Activated T-helper 1 cell treated with Interleukin-2 at 50 U/mL for 16 hours (primary cell): ENCODE measurements around the gene FAT1.

Source experiments
- DNase-seq: peaks from one replicate; pipeline ENCODE4 v3.0.0-alpha.2; 2020; ENCODE audit warnings: low read depth

Gene FAT1

GRCh38 chr4:186569533-186570192 is 154.0 kb downstream of the FAT1 start:
- no peak for DNase-seq

DNA sequence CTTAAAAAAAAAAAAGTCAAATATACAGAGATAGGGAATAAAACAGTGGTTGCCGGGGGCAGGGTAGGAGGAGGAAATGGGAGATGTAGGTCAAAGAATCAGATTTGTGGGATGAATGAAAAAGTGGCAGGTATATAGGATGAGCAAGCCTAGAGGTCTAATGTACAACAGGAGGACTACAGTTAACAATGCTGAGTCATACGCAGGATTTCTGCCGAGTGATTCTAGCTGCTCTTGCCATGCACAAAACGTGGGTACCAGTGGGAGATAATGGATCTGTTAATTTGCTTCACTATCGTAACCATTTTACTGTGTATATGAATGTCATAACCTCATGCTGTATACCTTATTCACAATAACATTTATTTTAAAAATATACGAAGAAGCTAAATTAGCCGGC is 157.6 kb downstream of the FAT1 start:
- DNase-seq = no peak

- no peak for DNase-seq
These were observed 159.9 kb downstream of the FAT1 start for GRCh38 chr4:186563761-186564160.

DNA sequence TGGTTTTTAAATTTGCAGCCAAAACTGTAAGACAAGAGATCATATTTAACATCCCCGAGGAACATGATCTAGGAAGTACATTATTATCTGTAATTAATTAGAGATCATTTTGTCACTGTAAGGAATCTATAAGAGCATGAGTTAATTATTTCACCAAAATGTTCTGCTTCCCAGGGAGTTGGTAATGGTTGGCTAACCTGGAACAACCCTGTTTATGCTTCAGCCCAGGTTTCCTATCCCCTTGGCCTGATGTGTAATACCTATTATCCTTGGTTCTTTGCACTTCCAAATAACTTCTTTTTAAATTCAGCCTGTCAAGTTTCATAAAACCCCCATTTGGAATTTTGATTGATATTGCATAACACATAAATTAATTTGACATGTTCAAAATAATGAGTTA is 161.9 kb downstream of the FAT1 start:
- no peak for DNase-seq

- no peak for DNase-seq
These were observed 163.0 kb downstream of the FAT1 start for GRCh38 chr4:186560647-186561046.

DNA sequence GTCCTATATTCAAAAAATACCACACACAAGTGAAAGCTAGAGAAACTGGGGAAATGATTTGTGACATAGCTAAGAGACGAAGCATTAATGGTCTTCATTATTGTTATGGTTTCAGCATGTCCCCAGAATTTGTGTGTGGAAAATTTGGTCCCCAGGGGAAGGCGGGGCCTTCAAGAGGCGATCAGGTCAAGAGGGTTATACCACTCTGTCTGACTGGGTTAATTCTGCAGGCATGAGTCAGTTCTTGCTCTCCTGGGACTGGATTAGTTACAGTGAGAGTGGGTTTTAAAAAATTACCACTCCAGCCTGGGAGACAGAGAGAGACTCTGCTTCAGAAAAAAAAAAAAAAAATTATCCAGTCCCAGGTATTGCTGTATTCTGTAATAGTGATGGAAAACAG is 166.2 kb downstream of the FAT1 start:
- DNase-seq = no peak

DNA sequence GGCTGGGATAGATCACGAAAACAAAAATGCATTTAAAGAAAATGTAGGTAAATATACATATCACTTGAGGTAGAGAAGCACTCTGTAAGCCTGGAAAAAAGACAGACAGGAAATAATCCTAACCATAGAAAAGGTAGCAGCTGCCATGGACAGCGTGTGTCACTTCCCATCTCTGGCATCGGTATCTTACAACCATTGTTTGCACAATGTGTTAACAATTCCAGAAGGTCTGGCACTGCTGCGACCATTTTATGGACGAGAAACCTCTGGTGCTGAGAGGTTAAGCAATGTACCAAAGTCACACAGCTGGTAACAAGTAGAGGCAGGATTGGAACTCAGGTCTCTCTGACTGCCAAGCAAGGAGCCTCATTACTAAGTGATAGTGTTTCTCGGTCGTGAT is 166.6 kb downstream of the FAT1 start:
- DNase-seq = no peak

- DNase-seq = no peak
These were observed 168.5 kb downstream of the FAT1 start, which contains the start of gene MTNR1A for GRCh38 chr4:186554914-186555827. Gene MTNR1A, minus strand, starts transcription at chr4:186555567. Its CDS starts 202 bp downstream, at chr4:186555365.

- DNase-seq = no peak
These were observed 169.1 kb downstream of the FAT1 start for GRCh38 chr4:186554539-186554913.

GRCh38 chr4:186553717-186554116 is 169.9 kb downstream of the FAT1 start:
- no peak for DNase-seq

GRCh38 chr4:186551849-186552248 is 171.8 kb downstream of the FAT1 start:
- DNase-seq = no peak

GRCh38 chr4:186545436-186545835 is 178.2 kb downstream of the FAT1 start:
- no peak for DNase-seq

DNA sequence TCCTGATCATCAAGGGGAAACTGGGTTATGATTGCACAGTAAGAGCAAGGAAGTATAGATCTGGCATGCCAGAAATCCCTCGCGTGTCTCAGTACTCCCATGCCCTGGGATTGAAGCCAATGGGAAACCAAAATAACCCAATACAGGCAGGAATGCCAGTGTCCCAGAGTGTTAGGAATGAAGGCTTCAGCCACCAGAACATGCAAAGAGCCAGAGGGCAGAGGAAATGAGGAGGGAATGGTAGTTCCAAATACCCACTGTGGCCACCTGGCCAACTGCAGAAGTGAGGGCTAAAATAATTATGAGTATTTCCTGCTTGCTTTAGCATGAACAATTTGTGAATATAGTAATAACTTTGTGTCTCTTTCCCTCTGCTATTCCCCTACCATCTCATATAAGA is 180.4 kb downstream of the FAT1 start:
- DNase-seq = no peak

DNA sequence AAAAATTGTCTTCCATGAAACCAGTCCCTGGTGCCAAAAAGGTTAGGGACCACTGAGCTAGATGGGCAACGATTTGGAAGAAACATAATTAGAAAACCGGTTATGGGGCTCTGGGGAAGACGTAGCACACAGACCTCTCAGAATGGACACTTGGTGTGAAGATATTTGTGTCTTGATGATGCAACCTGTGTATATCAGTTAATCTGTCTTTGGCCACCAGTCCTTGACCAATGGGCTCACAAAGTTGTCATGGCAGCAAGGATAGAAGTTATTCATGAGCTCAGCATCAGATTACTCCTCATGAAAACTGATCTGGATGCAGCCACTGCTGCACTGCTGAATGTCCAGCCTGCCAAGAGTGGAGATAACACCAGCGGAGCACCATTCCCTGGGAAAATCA is 181.9 kb downstream of the FAT1 start:
- DNase-seq = no peak

DNA sequence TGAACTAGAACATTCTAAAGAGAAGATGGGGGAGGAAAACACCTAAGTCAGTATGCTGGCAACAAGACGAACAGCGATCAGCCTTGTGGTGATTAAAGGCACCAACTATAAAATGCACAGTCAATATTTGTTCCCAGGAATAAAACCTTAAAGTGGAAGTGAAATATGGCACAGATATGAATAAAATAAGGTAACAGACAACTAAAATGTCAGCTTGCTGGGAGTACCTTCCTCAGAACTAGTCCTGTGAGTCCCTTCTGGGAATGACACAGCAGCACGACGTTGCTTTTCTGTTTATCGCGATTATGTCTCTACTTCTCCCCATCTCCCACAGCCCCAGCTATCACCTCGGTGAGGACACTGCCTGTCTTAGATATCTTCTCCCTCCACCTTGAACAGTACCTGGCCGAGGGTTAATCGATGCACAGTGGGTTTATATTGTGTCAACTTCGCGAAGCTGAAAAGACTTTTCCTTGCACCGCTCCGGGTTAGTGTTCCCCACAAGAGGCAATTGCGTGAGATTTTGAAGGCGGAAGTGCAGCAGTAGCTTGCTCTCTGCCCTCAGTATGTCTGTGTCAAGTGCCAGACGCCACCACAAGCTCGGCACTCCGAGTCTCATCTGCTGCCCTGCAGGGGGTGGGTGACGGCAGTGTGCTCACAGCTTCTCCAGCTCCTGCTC is 185.7 kb downstream of the FAT1 start:
- no peak for DNase-seq
